Measurements from ENCODE around the gene IZUMO3. TPM values are rescaled to one million over a fixed set of nuclear protein-coding genes. Genes with fewer than 3 reads are reported as not detected.

The IZUMO3 gene
- polyA plus RNA-seq: not detected in 3 replicates
- polyA plus RNA-seq (2011; ENCODE audit: low read depth): not detected
- polyA plus RNA-seq (2011; cell fraction: cytosol; rRNA removed): not detected in 2 replicates
- not detected in 2 replicates for polyA plus RNA-seq (2011; cell fraction: nucleus; rRNA removed)
- not detected in 2 replicates for polyA plus RNA-seq (2012; ENCODE audit: low replicate concordance)
- polyA minus RNA-seq: not detected in 3 replicates
- polyA minus RNA-seq (2011; cell fraction: cytosol; rRNA and poly(A)+ RNA removed): not detected
- not detected in 2 replicates for polyA minus RNA-seq (2011; cell fraction: nucleus; rRNA and poly(A)+ RNA removed)

DNA sequence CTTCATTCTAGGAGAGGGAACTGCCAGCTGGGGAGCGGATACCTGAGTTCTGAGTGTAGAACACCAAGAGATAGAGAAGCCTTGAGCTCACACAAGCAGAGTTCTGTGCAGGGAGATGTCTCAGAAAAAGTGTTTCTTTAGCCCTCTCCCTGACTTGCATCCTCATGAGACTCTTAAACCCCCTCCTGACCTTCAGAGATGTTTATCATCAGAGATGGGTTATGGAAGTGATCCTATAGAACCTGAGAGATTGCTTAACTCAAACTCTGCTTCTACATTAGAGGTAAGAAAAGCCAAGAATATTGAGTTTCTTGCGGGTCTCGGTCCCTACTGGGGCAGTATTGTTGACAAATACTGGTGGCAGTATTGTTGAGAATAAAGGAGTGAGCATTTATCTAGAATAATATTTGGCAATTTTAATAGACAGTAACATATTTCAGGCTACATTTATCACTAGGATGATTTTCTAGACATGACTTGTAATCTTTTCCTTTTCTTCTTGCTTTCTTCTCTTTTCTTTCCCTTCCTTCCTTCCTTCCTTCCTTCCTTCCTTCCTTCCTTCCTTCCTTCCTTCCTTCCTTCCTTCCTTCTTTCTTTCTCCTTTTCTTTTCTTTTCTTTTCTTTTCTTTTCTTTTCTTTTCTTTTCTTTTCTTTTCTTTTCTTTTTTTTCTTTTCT lies at the start of gene IZUMO3:
IZUMO3 (minus strand) TSS at position 51 of the 676 bp plus-strand sequence. CDS start 248 bp downstream, outside the sequence.
- Histone ChIP-seq H3K27me3 (ENCODE audit: control insufficient read depth, extremely low read depth, insufficient read depth, low read length) (no peaks in the 10 kb centered on the region), H3K4me1 (ENCODE audit: control insufficient read depth, extremely low read depth, insufficient read depth, low read length) (no peaks in the 10 kb centered on the region), H4K20me1 (ENCODE audit: control insufficient read depth, extremely low read depth, insufficient read depth, low read length) (no peaks in the 10 kb centered on the region), H2AFZ (ENCODE audit: control insufficient read depth, low read length) (no peak within 1 kb of the TSS), H3K9ac (ENCODE audit: control insufficient read depth, extremely low read depth, insufficient read depth, low read length) (no peak within 1 kb of the TSS), H3K9me3 (ENCODE audit: control insufficient read depth, low read depth, low read length) (no peaks in the 10 kb centered on the region), H3K27ac (ENCODE audit: control insufficient read depth, insufficient read depth, low read length) (no peak within 1 kb of the TSS), H3K4me3 (ENCODE audit: control insufficient read depth in 2 of 3, extremely low read depth in 1 of 3, insufficient read depth in 2 of 3, low read depth in 1 of 3, low read length in 3 of 3) (no peak within 1 kb of the TSS), H3K79me2 (ENCODE audit: control insufficient read depth, insufficient read depth, low read length) (no peaks in the 10 kb centered on the region), H3K36me3 (ENCODE audit: control insufficient read depth in 2 of 2, extremely low read depth in 1 of 2, insufficient read depth in 2 of 2, low read length in 2 of 2) (no peaks in the 10 kb centered on the region), H3K9me1 (ENCODE audit: control insufficient read depth, extremely low read depth, insufficient read depth, low read length) (no peaks in the 10 kb centered on the region), H3K4me2 (ENCODE audit: control insufficient read depth, extremely low read depth, insufficient read depth, low read depth, low read length) (no peak within 1 kb of the TSS)
- dilution Hi-C loops (cut with MboI; ENCODE audit: extremely low pct_ligation_motif_present, low sequenced_read_pairs): no loop called here
- DNase-seq (ENCODE audit: low read depth, low spot score) (no peak), FAIRE-seq (no peak)
- no peak for TF ChIP-seq EZH2 (IDR thresholded peaks at IDR 0.05; ENCODE audit: low read length)
- no peak for TF ChIP-seq CTCF (optimal IDR thresholded peaks at IDR 0.05 in 1 of 3, IDR thresholded peaks at IDR 0.05 in 1 of 3, conservative IDR thresholded peaks at IDR 0.05 in 1 of 3; ENCODE audit: extremely low read depth in 1 of 3, insufficient read depth in 2 of 3, low read length in 3 of 3)

DNA sequence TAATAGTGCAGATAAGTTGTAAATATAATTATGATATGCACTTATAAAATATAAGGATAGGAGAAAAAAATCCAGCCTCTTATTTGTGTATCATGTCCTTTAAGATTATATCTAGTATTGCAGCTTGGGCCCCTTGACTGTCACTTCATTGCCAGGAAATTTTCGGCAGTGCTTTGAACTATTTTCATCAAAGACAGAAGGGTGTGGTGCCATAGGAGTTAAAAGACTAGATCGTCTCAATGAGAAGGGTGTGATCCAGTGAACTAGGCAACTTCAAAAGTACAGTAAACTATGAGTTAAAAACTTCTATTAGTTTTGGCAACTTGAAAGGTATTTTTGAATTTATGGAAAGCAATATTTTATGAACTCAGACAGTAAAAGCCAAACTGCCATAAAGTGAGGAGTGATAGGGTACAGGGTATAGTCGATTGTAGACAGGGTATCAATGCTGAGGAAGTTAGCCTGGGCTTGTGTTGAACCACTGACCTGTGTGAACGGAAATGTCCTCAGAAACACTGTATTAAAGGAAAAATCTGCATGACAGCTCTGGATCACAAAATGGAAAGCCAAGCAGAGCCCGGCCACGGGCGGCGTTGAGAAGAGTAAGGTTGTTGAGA lies 48.6 kb upstream of the IZUMO3 start:
- H3K4me2 ChIP-seq (ENCODE audit: control insufficient read depth, extremely low read depth, insufficient read depth, low read depth, low read length): no peak overlapping the region
- FAIRE-seq (no peak), DNase-seq (ENCODE audit: low read depth, low spot score) (no peak)
- H3K27me3 ChIP-seq (ENCODE audit: control insufficient read depth, extremely low read depth, insufficient read depth, low read length): no peaks in the 10 kb centered on the region
- no peaks in the 10 kb centered on the region for H3K9me3 ChIP-seq (ENCODE audit: control insufficient read depth, low read depth, low read length)
- H3K27ac ChIP-seq (ENCODE audit: control insufficient read depth, insufficient read depth, low read length): no peak overlapping the region
- H3K79me2 ChIP-seq (ENCODE audit: control insufficient read depth, insufficient read depth, low read length): no peaks in the 10 kb centered on the region
- dilution Hi-C loops (cut with MboI; ENCODE audit: extremely low pct_ligation_motif_present, low sequenced_read_pairs): no loop called here
- H3K9ac ChIP-seq (ENCODE audit: control insufficient read depth, extremely low read depth, insufficient read depth, low read length): no peak overlapping the region
- H3K4me1 ChIP-seq (ENCODE audit: control insufficient read depth, extremely low read depth, insufficient read depth, low read length): no peaks in the 10 kb centered on the region
- peak overlapping the region; percentile 31 for H2AFZ ChIP-seq (ENCODE audit: control insufficient read depth, low read length)
- TF ChIP-seq CTCF (optimal IDR thresholded peaks at IDR 0.05 in 1 of 3, IDR thresholded peaks at IDR 0.05 in 1 of 3, conservative IDR thresholded peaks at IDR 0.05 in 1 of 3; ENCODE audit: extremely low read depth in 1 of 3, insufficient read depth in 2 of 3, low read length in 3 of 3) (no peak), EZH2 (IDR thresholded peaks at IDR 0.05; ENCODE audit: low read length) (no peak)
- no peaks in the 10 kb centered on the region for H3K36me3 ChIP-seq (ENCODE audit: control insufficient read depth in 2 of 2, extremely low read depth in 1 of 2, insufficient read depth in 2 of 2, low read length in 2 of 2)
- no peaks in the 10 kb centered on the region for H4K20me1 ChIP-seq (ENCODE audit: control insufficient read depth, extremely low read depth, insufficient read depth, low read length)
- no peak overlapping the region for H3K4me3 ChIP-seq (ENCODE audit: control insufficient read depth in 2 of 3, extremely low read depth in 1 of 3, insufficient read depth in 2 of 3, low read depth in 1 of 3, low read length in 3 of 3)
- H3K9me1 ChIP-seq (ENCODE audit: control insufficient read depth, extremely low read depth, insufficient read depth, low read length): no peaks in the 10 kb centered on the region

Data from keratinocyte (primary cell).